NCI-H1048 (cell line): ENCODE measurements around the gene PWP1.
"Not testable (repeated sequence)": the region's sequence is repeated elsewhere in the genome, so short reads cannot be mapped to it uniquely, and the experiment has no call there.

ENCODE experiments used
- DNase-seq: peaks from one replicate; lab custom pipeline; 2025; lab: John Stamatoyannopoulos, UW

The PWP1 gene

DNA sequence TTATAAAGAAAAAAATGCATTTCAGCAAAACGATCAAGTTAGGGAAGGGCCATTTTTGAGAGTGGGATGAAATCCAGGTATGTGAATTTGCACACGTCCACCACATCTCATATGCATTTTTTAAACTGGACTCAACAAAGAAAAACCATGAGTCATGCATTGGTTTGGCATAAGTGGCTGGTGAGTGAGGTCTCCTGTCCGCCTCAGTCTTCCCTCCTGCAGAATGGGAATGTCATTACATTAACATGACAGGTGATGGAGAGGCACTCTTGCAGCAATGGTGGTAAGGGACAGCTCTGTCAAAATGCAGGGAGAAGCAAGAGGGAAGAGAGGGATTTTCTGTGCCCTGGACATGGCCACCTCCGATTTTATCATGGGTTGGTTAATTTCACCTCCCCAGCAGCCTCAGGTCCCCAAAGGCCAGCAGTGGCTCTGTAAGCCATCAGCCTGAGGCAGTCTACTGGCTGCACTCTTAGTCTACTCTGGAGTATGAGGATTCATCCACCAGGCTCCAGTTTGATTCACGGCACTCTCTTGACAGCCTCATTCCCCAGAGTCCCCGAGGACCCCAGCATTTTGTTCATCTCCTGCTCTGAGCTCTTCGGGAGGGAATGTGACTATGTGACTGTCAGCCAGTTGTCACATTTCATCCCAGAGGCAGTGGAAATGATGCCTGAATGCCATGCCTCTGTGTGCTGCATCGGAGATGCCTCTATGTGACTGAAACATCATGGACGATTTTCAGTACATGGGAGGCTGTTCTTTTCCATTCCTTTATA, 17.1 kb upstream of the PWP1 start:
- no peak for DNase-seq

- no peak for DNase-seq
These were observed 15.7 kb upstream of the PWP1 start for GRCh38 chr12:107669946-107670345.

GRCh38 chr12:107670999-107671643, 14.5 kb upstream of the PWP1 start:
- no peak for DNase-seq

DNA sequence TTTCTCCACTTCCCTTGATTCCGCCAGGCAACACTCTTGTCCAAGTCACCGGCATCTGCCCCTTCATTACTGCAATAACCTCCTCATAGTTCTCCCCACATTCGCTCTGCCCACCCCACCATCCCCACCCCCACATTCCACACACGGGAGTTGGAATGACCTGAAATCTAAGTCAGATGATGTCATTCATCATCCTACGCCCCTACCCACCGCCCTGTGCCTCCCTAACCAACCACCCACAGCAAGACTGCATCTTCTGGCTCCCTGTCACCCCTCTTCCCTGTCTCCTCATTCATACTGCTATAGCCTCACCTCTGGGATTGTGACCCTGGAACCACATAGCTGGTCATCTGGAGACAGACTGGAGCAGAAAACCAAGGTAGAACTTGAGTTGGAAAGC, 7.9 kb upstream of the PWP1 start:
- no peak for DNase-seq

DNA sequence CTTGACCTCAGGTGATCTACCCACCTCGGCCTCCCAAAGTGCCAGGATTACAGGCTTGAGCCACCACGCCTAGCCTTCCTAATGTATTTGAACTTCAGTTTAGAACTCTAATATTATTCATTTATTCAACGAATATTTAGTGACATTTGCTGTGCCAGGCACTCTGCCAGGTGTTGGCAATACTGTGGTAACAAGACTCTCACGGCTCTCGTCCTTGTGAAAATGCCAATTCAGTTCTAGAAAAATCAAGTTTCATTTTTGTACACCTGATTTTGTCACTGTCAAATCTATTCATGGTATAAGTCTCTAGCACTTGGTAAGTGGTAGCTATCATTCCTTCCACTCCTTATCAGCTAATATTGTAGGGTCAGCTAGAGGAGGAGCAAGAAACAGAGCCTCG, 6.3 kb upstream of the PWP1 start:
- no peak for DNase-seq

- no peak for DNase-seq
These were observed 4.2 kb upstream of the PWP1 start for GRCh38 chr12:107681455-107681835.

GRCh38 chr12:107681836-107682820, 3.5 kb upstream of the PWP1 start:
- no peak for DNase-seq

DNA sequence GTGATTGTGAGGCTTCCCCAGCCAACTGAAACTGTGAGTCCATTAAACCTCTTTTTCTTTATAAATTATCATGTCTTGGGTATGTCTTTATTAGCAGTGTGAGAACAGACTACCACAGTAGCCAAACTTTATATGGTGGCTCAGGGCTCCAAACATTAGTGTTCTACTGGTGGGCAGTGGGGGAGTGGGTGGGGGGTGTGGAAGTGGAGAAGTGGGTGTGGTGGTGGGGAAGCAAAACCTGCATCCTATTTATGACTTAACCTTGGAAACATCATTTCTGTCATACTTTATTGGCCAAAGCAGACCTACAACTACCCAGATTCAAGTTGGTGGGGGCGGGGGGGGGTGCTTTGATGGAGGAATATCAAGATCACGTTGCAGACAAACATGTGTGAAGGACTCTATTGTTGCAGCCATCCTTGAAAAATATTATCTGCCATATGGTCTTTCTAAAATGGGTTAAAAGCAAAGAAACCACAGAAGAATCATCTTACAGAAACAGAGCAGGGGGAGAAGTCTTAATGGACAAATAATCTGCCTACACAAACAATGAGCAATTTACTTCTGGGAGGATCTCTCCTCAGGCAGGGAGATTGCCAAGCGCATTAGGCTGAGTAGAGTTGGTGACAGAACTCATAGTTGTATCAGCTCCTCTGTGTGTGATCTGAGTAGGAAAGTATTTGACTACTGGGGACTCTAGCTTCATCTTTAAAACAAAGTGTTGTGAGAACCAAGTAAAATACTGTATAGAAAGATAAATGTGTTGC, 1.4 kb upstream of the PWP1 start:
- no peak for DNase-seq

GRCh38 chr12:107684990-107685359, 624 bp upstream of the PWP1 start:
- no peak for DNase-seq

DNA sequence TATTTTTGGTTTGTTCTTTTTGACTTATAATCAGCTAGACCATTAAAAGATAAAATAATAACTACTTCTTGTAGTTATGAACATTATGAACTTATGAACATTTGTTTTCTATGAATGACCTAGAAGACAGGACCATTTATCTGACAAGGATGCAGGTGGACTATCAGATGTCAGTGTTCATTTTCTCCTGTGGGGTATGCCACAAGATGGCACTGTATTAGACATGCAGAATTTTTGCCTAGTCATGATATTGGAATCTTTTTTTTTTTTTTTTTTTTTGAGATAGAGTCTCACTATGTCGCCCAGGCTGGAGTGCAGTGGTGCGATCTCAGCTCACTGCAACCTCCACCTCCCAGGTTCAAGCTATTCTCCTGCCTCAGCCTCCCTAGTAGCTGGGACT, 10.2 kb downstream of the PWP1 start:
- not testable (repeated sequence) for DNase-seq

DNA sequence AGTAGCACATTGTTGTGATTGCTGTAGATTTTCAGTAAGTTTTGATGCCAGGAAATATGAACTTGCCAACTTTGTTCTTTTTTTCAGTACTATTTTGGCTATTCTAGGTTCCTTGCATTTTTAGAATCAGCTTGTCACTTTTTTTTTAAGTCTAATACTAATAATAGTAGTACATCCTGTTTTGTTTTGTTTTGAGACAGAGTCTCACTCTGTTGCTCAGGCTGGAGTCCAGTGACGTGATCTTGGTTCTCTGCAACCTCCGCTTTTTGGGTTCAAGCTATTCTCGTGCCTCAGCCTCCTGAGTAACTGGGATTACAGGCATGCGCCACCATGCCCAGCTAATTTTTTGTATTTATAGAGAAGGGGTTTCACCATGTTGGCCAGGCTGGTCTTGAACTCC, 16.5 kb downstream of the PWP1 start:
- no peak for DNase-seq

- DNase-seq: no peak
These were observed 18.4 kb downstream of the PWP1 start for GRCh38 chr12:107704041-107704440.

DNA sequence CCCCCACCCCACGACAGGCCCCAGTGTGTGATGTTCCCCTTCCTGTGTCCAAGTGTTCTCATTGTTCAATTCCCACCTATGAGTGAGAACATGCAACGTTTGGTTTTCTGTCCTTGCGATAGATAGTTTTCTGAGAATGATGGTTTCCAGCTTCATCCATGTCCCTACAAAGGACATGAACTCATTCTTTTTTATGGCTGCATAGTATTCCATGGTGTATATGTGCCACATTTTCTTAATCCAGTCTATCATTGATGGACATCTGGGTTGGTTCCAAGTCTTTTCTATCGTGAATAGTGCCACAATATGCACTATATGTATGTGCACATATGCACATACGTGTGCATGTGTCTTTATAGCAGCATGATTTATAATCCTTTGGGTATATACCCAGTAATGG, 19.9 kb downstream of the PWP1 start:
- not testable (repeated sequence) for DNase-seq

GRCh38 chr12:107715780-107716179, 30.2 kb downstream of the PWP1 start:
- DNase-seq: no peak

- DNase-seq: no peak
These were observed 33.0 kb downstream of the PWP1 start for GRCh38 chr12:107718606-107719005.

DNA sequence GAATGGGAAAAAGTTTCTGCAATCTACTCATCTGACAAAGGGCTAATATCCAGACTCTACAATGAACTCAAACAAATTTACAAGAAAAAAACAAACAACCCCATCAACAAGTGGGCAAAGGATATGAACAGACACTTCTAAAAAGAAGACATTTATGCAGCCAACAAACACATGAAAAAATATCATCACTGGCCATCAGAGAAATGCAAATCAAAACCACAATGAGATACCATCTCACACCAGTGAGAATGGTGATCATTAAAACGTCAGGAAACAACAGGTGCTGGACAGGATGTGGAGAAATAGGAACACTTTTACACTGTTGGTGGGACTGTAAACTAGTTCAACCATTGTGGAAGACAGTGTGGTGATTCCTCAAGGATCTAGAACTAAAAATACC, 41.7 kb downstream of the PWP1 start:
- not testable (repeated sequence) for DNase-seq

DNA sequence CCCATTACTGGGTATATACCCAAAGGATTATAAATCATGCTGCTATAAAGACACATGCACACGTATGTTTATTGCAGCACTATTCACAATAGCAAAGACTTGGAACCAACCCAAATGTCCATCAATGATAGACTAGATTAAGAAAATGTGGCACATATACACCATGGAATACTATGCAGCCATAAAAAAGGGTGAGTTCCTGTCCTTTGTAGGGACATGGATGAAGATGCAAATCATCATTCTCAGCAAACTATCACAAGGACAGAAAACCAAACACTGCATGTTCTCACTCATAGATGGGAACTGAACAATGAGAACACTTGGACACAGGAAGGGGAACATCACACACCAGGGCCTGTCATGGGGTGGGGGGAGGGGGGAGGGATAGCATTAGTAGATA, 42.1 kb downstream of the PWP1 start:
- DNase-seq: not testable (repeated sequence)

DNA sequence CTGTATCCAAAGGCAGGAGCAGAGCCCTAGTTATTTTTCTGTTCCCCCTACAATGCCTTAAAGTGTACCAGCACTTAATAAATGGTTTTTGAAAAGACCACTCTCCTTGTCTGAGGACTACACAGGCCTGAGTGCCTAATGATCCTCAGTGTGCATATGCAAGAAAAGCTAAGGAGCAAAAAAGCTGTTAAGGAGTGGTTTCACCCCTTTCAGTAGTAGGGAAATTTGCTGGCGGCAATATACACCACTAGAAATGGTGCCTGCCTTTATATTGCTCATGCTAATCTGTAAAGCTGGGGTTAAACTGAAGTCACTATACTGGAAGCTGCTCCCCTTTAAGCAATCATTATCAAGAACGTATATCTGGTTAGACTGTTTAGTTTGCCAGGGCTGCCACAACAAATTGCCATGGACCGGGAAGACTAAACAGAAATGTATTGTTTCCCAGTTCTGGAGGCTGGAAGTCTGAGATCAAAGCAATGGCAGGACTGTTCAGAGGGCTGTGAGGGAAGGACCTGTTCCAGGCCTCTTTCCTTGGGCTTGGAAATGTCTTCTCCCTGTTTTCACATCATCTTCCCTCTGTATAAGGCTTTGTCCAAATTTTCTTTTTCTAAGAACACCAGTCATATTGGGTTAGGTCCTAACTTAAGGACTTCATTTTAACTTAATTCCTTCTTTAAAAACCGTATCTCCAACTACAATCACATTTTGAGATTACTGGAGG, 45.2 kb downstream of the PWP1 start:
- DNase-seq: no peak

GRCh38 chr12:107731366-107731765, 45.8 kb downstream of the PWP1 start:
- DNase-seq: no peak

DNA sequence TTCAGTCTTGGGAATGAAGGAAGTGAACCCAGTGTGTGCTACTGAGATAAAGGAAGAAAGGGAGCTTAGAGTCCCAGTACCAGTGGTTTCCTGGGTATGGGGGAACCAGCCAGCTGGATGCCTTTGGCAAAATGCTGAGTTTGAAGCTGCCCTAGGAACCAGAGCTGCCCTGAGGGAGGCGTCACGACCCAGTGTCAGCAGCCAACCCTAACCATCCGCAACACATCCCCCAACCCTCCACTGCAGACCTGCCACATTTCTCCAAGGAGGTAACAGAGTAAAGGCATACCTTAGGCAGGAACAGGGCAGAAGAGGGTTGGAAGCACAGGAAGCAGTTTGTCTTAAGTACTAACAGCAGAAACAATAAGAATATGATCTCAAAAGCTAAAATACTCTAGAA, 46.8 kb downstream of the PWP1 start:
- no peak for DNase-seq

DNA sequence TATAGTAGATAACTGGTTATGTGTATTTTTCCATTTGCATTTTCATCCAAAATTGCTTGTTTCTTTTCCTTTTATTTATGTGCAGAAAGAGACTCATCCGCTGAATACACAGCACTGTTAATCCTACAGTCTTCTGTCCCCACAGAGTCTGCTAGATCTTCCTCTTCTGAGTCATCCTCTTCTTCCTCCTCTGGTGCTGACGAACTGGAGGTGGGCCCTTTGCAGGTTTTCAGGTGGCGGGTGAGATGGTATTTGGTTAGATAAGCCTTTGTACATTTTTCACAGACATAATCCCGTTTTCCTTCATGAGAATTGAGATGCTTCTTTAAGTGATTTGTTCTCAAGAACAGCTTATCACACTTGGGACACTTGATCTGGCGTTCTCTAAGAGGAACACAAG, 48.5 kb downstream of the PWP1 start:
- DNase-seq: no peak
